HL-60 (cell line): Measurements from ENCODE around the gene CCT5.

ENCODE experiments used
- CTCF ChIP-seq: IDR thresholded peaks from one replicate; pipeline ENCODE4 v1.5.1; 2011; ENCODE audit warnings: low read length, control low read depth, inconsistent platforms; ENCODE audit not compliant: insufficient read depth
- POLR2AphosphoS5 ChIP-seq: IDR thresholded peaks from 2 replicates; pipeline ENCODE4 v1.6.1; 2012; ENCODE audit warnings: low read depth
- SPI1 ChIP-seq: IDR thresholded peaks from 2 replicates; pipeline ENCODE4 v1.6.1; 2012; ENCODE audit warnings: low read depth, mild to moderate bottlenecking, borderline replicate concordance
- TF ChIP-seq, protein P1 (sequence below): IDR thresholded peaks from 2 replicates; pipeline ENCODE4 v1.6.1; 2012; ENCODE audit warnings: low read depth; ENCODE audit not compliant: insufficient replicate concordance

DNA sequence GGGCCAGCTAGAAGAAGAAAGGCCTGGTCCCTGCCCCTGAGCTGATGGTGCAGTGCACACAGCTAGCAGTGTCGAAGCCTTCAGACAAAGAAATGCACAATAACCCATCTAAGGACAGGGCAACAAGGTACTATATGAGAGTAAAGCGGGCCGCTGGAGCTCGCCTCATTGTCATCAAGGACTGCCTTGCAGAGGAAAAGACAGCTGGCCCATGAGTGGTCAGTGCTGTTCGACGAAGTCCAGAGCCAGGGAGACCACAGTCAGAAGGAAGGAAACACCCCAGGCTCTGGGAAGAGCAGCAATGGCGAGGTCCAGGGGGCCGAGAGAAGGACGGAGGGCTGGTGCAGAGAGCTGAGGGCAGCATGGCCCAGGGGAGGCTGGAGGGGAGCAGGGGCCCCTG lies 17.7 kb upstream of the CCT5 start:
- no peak for TF ChIP-seq CTCF
- TF ChIP-seq POLR2AphosphoS5, result no peak
- TF ChIP-seq, protein P1, sequence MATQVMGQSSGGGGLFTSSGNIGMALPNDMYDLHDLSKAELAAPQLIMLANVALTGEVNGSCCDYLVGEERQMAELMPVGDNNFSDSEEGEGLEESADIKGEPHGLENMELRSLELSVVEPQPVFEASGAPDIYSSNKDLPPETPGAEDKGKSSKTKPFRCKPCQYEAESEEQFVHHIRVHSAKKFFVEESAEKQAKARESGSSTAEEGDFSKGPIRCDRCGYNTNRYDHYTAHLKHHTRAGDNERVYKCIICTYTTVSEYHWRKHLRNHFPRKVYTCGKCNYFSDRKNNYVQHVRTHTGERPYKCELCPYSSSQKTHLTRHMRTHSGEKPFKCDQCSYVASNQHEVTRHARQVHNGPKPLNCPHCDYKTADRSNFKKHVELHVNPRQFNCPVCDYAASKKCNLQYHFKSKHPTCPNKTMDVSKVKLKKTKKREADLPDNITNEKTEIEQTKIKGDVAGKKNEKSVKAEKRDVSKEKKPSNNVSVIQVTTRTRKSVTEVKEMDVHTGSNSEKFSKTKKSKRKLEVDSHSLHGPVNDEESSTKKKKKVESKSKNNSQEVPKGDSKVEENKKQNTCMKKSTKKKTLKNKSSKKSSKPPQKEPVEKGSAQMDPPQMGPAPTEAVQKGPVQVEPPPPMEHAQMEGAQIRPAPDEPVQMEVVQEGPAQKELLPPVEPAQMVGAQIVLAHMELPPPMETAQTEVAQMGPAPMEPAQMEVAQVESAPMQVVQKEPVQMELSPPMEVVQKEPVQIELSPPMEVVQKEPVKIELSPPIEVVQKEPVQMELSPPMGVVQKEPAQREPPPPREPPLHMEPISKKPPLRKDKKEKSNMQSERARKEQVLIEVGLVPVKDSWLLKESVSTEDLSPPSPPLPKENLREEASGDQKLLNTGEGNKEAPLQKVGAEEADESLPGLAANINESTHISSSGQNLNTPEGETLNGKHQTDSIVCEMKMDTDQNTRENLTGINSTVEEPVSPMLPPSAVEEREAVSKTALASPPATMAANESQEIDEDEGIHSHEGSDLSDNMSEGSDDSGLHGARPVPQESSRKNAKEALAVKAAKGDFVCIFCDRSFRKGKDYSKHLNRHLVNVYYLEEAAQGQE, result no peak
- no peak for TF ChIP-seq SPI1
